Stomach (tissue), 4 donors: ENCODE results near the gene CUX1.

Source experiments
- CTCF ChIP-seq, 7 experiments: fragments of 450-650 bp in 4 of 7; fragments of 200-600 bp in 3 of 7; sonication (generic) in 3 of 7; IDR thresholded peaks; one replicate each; pipeline ENCODE4 v1.5.1; 2016 to 2019; ENCODE audit warnings: antibody characterized with exemption in 7 of 7, control low read depth in 2 of 7, mild to moderate bottlenecking in 1 of 7
- POLR2A ChIP-seq, 4 donors: fragments of 450-650 bp; IDR thresholded peaks; one replicate each; pipeline ENCODE4 v1.6.1; 2016; ENCODE audit warnings: antibody characterized with exemption in 4 of 4, control low read depth in 2 of 4, mild to moderate bottlenecking in 1 of 4, moderate library complexity in 1 of 4

GRCh38 chr7:102195361-102195760 is 377.9 kb downstream of the CUX1 start:
- TF ChIP-seq POLR2A (IDR thresholded peaks at IDR 0.05) (no peak), CTCF (IDR thresholded peaks at IDR 0.05) (no peak)
